ENCODE data around the gene RAP2A. TPM values are rescaled to one million over a fixed set of nuclear protein-coding genes. Genes with fewer than 3 reads are reported as not detected.

The RAP2A gene
- total RNA-seq, 4 donors from 2014 or later, result 7.9 to 76.9 (median 24.2) TPM

DNA sequence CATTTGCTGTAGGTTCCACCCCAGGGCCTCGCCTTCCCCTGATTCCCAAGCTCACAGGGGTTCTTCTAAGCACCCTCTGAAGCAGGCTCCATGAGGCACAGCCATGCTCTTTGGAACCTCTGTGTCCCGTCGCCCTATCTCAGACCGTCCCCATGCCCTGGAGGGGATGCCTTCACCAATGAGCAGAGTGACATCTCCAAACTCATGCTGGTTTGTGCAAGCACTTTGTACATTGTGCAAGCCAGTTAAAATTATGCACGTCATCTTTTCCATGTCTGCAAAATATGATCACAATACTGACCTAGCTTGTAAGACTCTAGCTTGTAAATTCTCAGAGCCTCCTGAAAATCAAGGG is 46.5 kb upstream of the RAP2A start:
- Histone ChIP-seq H3K27ac (no peak overlapping the region), H3K36me3 (no peaks in the 10 kb centered on the region), H3K9me3 (no peaks in the 10 kb centered on the region), H3K27me3 (no peaks in the 10 kb centered on the region), H3K4me3 (no peak overlapping the region), H3K4me1 (no peaks in the 10 kb centered on the region)
- intact Hi-C loops (cut with DNase I; ENCODE audit: low total_unique reads), result no loop called here
- DNase-seq, result no peak
- TF ChIP-seq, protein P1, sequence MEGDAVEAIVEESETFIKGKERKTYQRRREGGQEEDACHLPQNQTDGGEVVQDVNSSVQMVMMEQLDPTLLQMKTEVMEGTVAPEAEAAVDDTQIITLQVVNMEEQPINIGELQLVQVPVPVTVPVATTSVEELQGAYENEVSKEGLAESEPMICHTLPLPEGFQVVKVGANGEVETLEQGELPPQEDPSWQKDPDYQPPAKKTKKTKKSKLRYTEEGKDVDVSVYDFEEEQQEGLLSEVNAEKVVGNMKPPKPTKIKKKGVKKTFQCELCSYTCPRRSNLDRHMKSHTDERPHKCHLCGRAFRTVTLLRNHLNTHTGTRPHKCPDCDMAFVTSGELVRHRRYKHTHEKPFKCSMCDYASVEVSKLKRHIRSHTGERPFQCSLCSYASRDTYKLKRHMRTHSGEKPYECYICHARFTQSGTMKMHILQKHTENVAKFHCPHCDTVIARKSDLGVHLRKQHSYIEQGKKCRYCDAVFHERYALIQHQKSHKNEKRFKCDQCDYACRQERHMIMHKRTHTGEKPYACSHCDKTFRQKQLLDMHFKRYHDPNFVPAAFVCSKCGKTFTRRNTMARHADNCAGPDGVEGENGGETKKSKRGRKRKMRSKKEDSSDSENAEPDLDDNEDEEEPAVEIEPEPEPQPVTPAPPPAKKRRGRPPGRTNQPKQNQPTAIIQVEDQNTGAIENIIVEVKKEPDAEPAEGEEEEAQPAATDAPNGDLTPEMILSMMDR (IDR thresholded peaks at IDR 0.05), result no peak
- TF ChIP-seq POLR2A (IDR thresholded peaks at IDR 0.05), result no peak

DNA sequence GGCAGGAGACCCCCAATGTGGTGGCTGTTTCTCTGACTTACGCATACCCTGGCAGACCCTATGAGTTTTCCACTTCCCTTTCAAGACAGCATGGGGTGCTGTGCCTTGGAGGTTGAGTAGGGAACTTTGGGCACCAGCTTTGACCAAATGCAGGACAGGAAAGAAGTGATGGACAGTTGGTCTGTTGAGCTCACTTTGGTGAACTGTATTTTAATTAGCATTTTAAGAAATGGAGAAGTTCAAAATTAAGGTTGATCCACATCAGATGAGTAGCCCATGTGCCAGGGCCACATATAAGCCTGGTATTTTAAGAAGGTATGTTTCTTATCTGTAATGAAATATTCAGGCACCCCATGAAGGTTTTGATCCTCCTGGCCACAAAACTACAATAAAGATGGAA is 46.1 kb upstream of the RAP2A start:
- Histone ChIP-seq H3K4me3 (no peak overlapping the region), H3K27ac (no peak overlapping the region), H3K27me3 (no peaks in the 10 kb centered on the region), H3K9me3 (no peaks in the 10 kb centered on the region), H3K4me1 (no peaks in the 10 kb centered on the region), H3K36me3 (no peaks in the 10 kb centered on the region)
- intact Hi-C loops (cut with DNase I; ENCODE audit: low total_unique reads), result no loop called here
- TF ChIP-seq, protein P1 (IDR thresholded peaks at IDR 0.05), result no peak
- TF ChIP-seq POLR2A (IDR thresholded peaks at IDR 0.05), result no peak
- DNase-seq, result no peak

DNA sequence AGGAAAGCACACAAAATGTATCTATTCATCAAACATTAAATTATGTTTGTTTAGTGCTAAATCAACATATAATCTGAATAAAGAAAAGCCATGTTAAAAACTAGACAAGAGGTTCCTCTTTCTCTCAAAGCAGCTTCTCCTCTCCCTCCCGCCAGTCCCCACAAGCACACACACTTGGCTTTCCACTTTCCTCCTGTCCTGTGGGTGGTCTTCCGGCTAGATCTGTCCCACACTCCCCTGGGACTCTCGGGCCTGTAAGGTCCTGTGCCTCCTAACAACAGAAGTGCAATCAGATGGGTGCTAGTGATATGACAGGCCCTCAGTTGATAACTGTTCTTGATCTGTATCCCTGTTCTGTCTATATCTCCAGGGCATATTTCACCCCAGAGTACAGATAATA is 45.6 kb upstream of the RAP2A start:
- intact Hi-C loops (cut with DNase I; ENCODE audit: low total_unique reads), result no loop called here
- no peaks in the 10 kb centered on the region for H3K9me3 ChIP-seq
- H3K27me3 ChIP-seq, result no peaks in the 10 kb centered on the region
- H3K27ac ChIP-seq, result no peak overlapping the region
- H3K4me3 ChIP-seq, result no peak overlapping the region
- TF ChIP-seq POLR2A (IDR thresholded peaks at IDR 0.05), result no peak
- TF ChIP-seq, protein P1 (IDR thresholded peaks at IDR 0.05), result no peak
- no peaks in the 10 kb centered on the region for H3K4me1 ChIP-seq
- no peak for DNase-seq
- no peaks in the 10 kb centered on the region for H3K36me3 ChIP-seq

DNA sequence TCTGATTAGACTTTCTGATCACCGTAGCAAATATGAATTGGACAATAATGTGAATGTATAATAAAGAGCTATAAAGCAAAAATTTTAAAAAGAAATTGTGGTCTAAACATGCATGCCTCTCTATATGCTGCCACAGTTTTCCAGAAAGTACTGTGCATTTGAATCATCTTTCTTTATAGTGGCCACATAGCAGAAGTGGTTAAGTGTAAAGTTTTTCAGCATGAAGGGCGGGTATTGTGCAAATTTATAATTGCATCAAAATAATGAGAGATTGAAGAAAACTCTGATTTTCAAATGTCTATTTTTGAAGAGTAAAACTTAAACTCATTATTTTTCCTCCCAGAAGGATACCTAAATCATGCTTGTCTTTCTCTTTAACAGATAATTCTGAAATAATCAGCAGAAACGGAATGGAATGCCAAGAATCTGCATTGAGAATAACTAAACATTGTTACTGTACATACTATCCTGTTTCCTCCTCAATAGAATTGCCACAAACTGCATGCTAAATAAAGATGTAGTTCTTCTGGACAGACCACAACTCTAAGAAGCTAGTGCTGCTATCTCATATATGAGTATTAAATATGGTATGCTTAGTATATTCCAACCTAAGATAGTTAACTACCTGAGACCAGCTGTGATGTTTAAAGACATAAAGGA is 42.9 kb upstream of the RAP2A start:
- TF ChIP-seq, protein P1 (IDR thresholded peaks at IDR 0.05), result no peak
- TF ChIP-seq POLR2A (IDR thresholded peaks at IDR 0.05), result no peak
- no peaks in the 10 kb centered on the region for H3K27me3 ChIP-seq
- no peaks in the 10 kb centered on the region for H3K9me3 ChIP-seq
- H3K36me3 ChIP-seq, result no peaks in the 10 kb centered on the region
- intact Hi-C loops (cut with DNase I; ENCODE audit: low total_unique reads), result no loop called here
- H3K4me1 ChIP-seq, result no peaks in the 10 kb centered on the region
- H3K27ac ChIP-seq, result no peak overlapping the region
- H3K4me3 ChIP-seq, result no peak overlapping the region
- no peak for DNase-seq

DNA sequence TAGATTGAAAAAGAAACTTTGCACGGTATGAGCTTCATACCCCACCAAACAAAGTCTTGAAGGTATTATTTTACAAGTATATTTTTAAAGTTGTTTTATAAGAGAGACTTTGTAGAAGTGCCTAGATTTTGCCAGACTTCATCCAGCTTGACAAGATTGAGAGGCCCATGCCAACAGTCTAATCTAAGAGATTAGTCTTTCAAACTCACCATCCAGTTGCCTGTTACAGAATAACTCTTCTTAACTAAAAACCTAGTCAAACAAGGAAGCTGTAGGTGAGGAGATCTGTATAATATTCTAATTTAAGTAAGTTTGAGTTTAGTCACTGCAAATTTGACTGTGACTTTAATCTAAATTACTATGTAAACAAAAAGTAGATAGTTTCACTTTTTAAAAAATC is 41.9 kb upstream of the RAP2A start:
- TF ChIP-seq, protein P1 (IDR thresholded peaks at IDR 0.05), result no peak
- TF ChIP-seq POLR2A (IDR thresholded peaks at IDR 0.05), result no peak
- Histone ChIP-seq H3K27me3 (no peaks in the 10 kb centered on the region), H3K36me3 (no peaks in the 10 kb centered on the region), H3K27ac (no peak overlapping the region), H3K4me3 (no peak overlapping the region), H3K4me1 (no peaks in the 10 kb centered on the region), H3K9me3 (no peaks in the 10 kb centered on the region)
- no peak for DNase-seq
- intact Hi-C loops (cut with DNase I; ENCODE audit: low total_unique reads), result no loop called here

Measured in uterus (tissue), 4 donors.